Measurements from ENCODE around the gene CUL9.

The CUL9 gene

DNA sequence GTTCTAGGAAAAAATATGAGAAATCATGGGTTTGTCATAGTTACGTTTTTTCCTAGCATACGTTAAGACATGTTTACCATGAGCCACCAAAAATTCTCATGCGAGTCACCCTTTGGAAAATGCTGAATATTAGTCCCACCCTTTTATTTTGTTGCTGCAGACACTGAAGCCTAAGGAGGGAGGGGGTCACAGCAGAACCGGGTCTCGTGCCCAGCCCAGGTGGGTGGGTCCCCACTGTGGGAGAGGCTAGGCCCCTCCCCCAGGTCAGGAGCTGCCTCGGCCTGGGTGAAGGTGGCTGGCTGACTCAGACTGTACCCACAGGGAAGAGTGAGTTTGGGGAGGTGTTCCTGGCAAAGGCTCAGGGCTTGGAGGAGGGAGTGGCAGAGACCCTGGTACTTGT lies 37.1 kb upstream of the CUL9 start:
- no peak for DNase-seq (ENCODE audit: low read depth)
- TF ChIP-seq, protein P1, sequence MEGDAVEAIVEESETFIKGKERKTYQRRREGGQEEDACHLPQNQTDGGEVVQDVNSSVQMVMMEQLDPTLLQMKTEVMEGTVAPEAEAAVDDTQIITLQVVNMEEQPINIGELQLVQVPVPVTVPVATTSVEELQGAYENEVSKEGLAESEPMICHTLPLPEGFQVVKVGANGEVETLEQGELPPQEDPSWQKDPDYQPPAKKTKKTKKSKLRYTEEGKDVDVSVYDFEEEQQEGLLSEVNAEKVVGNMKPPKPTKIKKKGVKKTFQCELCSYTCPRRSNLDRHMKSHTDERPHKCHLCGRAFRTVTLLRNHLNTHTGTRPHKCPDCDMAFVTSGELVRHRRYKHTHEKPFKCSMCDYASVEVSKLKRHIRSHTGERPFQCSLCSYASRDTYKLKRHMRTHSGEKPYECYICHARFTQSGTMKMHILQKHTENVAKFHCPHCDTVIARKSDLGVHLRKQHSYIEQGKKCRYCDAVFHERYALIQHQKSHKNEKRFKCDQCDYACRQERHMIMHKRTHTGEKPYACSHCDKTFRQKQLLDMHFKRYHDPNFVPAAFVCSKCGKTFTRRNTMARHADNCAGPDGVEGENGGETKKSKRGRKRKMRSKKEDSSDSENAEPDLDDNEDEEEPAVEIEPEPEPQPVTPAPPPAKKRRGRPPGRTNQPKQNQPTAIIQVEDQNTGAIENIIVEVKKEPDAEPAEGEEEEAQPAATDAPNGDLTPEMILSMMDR (IDR thresholded peaks at IDR 0.05; ENCODE audit: insufficient read depth, low read depth, low read length, missing control alignments), result no peak
- no peak overlapping the region for H3K4me3 ChIP-seq (ENCODE audit: low read depth, low read length)

DNA sequence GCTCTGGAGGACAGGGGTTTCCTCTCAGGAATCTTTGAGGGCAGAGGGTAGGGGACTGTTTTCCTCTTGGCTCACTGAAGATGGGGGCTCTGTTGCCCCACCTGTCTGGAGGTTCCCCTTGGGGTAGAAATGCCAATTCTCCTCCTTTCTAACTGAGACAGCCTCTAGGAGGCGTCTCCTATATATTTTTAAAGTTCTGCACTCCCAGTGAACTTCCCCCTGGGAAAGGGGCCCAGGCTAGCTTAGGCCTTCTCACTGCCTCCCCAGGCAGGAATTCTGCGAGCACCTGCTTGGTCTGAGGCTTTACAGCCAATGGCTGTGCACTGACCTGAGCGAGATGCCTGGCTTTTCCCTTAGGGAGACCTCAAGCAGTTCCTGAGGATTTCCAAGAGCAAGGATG lies 35.7 kb upstream of the CUL9 start:
- DNase-seq (ENCODE audit: low read depth), result no peak
- TF ChIP-seq, protein P1 (IDR thresholded peaks at IDR 0.05; ENCODE audit: insufficient read depth, low read depth, low read length, missing control alignments), result no peak
- H3K4me3 ChIP-seq (ENCODE audit: low read depth, low read length), result no peak overlapping the region

DNA sequence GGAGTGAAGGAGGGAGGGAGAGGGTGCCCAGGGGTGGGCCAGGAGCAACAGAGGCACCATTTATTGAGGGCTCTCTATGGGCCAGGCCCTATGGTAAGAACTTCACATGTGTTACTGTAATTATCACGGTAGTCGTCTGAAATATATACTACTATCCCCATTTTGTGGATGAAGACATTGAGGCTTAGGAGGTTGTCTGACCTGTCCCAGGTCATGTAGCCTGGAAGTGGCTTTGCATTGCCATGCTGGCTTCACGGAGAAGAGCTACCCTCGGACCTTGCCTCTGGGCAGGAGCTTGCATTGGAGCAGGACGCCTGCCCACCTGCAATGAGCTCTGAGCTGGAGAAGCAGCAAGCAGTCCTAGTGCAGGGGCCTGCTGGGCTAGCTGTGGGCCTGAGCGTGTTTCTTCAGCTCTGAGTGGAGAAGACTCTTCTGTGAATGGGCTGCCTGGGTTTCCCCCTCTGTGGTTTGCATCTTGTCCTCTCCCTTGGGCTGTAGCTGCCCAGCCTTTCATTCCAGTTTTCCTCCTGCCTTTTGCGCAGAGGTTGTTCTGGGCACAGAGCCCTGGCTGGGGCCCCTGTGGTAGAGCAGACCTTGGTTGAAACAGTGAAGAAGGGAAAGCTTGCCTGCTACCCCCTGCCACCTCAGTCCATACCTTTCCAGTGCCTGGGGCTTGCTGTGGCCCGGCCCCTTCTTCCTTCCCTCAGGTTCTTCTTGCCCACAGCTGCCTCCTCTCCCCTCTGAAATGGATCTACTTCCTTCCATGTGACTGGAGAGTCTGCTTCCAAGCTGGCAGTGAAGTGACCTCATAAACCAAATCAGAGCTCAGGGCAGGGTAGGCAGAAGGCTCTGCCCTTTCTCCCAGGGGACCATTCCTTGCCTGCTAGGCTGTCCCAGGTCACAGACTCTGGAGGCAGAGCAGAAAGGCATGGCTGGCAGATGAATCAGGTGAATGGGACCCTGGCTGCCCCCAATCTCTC lies 35.0 kb upstream of the CUL9 start:
- no peak for DNase-seq (ENCODE audit: low read depth)
- no peak overlapping the region for H3K4me3 ChIP-seq (ENCODE audit: low read depth, low read length)
- TF ChIP-seq, protein P1 (IDR thresholded peaks at IDR 0.05; ENCODE audit: insufficient read depth, low read depth, low read length, missing control alignments), result no peak

- H3K4me3 ChIP-seq (ENCODE audit: low read depth, low read length), result no peak overlapping the region
- peak; percentile 11 for DNase-seq (ENCODE audit: low read depth)
- TF ChIP-seq, protein P1 (IDR thresholded peaks at IDR 0.05; ENCODE audit: insufficient read depth, low read depth, low read length, missing control alignments), result no peak
Measured at GRCh38 chr6:43147691-43148477, 34.1 kb upstream of the CUL9 start.

- no peak for DNase-seq (ENCODE audit: low read depth)
- H3K4me3 ChIP-seq (ENCODE audit: low read depth, low read length), result no peak overlapping the region
- TF ChIP-seq, protein P1 (IDR thresholded peaks at IDR 0.05; ENCODE audit: insufficient read depth, low read depth, low read length, missing control alignments), result no peak
Measured at GRCh38 chr6:43149265-43149664, 32.7 kb upstream of the CUL9 start.

GRCh38 chr6:43150051-43150751 lies 31.8 kb upstream of the CUL9 start:
- TF ChIP-seq, protein P1 (IDR thresholded peaks at IDR 0.05; ENCODE audit: insufficient read depth, low read depth, low read length, missing control alignments), result no peak
- DNase-seq (ENCODE audit: low read depth), result no peak
- no peak overlapping the region for H3K4me3 ChIP-seq (ENCODE audit: low read depth, low read length)

All from GM12865 (cell line).